ENCODE measurements around the gene RAB8B.
"Not testable (repeated sequence)": the region's sequence is repeated elsewhere in the genome, so short reads cannot be mapped to it uniquely, and the experiment has no call there.

Gene RAB8B

DNA sequence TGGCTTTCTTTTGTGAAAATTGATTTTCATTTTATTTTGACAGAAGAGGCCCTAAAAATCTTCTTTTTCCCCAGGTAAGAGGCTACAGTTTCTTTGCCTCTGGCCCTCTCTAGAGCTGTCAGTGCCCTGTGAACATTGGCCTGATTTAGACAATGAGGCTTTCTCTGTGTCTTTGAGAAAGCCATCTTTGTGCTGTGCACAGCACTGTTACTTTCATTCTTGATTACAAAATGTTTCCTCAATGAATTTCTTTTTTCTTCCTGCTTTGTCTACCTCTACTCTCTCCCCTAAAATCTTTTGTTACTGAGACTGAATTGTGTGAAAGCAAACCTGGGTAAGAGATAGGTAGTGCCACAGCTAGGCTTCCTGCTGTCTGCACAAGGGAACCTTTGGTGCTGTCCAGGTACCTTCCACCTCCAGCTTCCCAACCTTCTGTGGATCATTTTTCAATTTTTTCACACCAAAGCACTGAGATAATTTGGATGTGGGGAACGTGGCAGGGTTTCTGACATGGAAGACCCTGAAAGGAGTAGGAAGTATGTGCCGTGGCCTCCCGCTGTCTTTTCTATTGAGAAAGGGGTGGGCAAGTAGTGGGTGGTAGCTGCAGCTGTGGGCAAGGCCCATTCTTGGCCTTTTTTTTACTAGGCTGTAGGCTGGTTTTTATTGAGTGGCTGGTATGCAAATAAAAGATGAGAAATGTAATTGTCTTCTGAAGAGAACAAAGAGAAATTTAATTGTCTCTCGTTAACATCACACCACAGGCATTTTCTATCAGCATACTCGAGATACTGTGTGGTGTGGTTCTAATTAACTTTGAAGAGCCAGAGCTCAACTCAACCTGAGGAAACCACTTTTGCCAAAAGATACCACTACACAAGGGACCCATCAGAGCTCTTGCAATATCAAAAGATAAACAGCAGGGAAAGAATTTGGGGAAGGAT is 21.0 kb downstream of the RAB8B start:
- no peak for DNase-seq (ENCODE audit: low read depth)

DNA sequence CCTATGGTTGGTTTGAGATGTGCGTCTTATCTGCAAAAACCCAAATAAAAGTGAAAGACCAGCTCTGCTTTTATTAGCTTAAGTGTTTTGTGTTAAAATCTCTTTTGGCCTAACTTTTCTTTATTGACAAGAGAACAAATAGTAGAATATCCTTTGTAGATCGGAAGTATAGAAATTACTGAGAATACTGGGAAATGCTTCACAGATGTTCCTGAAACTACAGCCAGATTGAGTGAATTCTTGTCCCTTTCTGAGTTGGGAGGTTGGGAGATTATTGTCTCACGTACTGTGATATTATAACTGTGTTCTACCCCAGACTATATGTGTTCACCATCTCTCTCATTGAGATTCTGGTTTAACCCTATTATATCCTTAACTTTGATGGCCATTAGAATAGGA is 21.7 kb downstream of the RAB8B start:
- DNase-seq (ENCODE audit: low read depth): no peak

- no peak for DNase-seq (ENCODE audit: low read depth)
Measured at GRCh38 chr15:63211549-63211948, 22.1 kb downstream of the RAB8B start.

- DNase-seq (ENCODE audit: low read depth): no peak
Measured at GRCh38 chr15:63212050-63213004, 22.9 kb downstream of the RAB8B start.

- no peak for DNase-seq (ENCODE audit: low read depth)
Measured at GRCh38 chr15:63218100-63218808, 28.8 kb downstream of the RAB8B start.

DNA sequence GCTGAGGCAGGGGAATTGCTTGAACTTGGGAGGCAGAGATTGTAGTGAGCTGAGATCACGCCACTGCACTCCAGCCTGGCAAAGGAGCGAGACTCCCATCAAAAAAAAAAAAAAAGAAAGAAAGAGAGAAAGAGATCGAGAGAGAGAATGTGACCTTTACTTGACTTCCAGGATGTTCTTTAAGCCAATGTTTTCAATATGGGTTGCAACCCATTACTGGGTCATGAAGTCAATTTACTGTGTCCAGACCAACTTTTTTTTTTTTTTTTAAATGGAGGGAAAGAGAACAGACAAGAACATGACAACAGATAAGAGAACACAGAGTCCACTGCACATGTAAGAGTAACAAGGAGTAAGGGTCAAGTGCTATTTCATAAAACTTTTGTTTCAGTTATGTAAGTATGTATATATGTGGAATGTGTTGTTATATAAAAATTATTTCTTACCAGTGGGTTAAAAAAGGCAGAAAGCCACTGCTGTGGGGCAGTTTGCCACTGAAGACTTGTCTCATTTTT is 29.8 kb downstream of the RAB8B start:
- DNase-seq (ENCODE audit: low read depth): no peak

- DNase-seq (ENCODE audit: low read depth): no peak
Measured at GRCh38 chr15:63221346-63221745, 31.9 kb downstream of the RAB8B start.

DNA sequence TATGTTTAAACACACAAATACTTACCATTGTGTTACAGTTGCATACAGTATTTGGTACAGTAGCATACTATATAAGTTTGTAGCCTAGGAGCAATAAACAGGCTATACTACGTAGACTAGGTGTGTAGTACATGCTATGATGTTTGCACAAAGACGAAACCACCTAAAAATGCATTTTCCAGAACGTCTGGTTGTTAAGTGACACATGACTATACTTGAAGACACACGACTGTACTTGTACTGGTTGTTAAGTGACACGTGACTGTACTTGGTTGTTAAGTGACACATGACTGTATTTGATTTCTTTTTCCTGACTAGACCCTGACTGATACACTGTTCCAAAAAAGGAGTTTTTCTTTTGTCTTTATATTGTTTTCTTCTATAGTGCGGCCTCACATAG is 34.1 kb downstream of the RAB8B start:
- DNase-seq (ENCODE audit: low read depth): no peak

GRCh38 chr15:63225381-63225780 is 36.0 kb downstream of the RAB8B start:
- DNase-seq (ENCODE audit: low read depth): no peak

DNA sequence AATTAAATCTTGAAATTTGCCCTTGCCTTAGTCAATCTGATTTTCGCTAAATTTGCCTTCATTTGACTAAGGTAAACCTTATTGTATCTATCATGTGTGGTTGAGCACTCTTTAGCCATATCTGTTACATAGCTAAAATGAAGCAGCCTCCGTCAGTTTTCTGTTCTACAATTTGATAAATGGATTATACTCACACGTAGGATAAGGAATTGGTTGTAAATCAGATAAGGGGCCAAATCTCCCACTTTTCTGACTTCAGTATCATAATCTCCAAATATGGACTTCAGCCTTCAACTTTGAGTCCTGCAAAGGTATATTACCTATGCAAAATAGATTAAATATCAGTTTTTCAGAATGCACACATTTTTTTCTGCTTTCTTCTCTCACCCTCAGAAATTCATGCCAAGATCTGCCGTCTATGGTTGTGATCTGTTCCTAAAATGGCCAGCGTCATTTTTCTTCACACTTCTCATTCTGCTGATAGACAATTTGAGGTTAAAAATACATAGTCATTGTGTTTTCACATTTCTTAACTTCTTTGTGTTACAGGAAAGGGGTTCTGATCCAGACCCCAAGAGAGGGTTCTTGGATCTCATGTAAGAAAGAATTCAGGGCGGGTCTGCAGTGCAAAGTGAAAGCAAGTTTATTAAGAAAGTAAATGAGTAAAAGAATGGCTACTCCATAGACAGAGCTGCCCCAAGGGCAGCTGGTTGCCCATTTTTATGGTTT is 36.9 kb downstream of the RAB8B start:
- DNase-seq (ENCODE audit: low read depth): no peak

GRCh38 chr15:63226966-63227401 is 37.6 kb downstream of the RAB8B start:
- no peak for DNase-seq (ENCODE audit: low read depth)

GRCh38 chr15:63227689-63228088 is 38.3 kb downstream of the RAB8B start:
- DNase-seq (ENCODE audit: low read depth): no peak

- no peak for DNase-seq (ENCODE audit: low read depth)
Measured at GRCh38 chr15:63231206-63231605, 41.8 kb downstream of the RAB8B start.

GRCh38 chr15:63231706-63232105 is 42.3 kb downstream of the RAB8B start:
- no peak for DNase-seq (ENCODE audit: low read depth)

GRCh38 chr15:63232405-63232804 is 43.0 kb downstream of the RAB8B start:
- DNase-seq (ENCODE audit: low read depth): no peak

GRCh38 chr15:63232943-63233342 is 43.5 kb downstream of the RAB8B start:
- no peak for DNase-seq (ENCODE audit: low read depth)

DNA sequence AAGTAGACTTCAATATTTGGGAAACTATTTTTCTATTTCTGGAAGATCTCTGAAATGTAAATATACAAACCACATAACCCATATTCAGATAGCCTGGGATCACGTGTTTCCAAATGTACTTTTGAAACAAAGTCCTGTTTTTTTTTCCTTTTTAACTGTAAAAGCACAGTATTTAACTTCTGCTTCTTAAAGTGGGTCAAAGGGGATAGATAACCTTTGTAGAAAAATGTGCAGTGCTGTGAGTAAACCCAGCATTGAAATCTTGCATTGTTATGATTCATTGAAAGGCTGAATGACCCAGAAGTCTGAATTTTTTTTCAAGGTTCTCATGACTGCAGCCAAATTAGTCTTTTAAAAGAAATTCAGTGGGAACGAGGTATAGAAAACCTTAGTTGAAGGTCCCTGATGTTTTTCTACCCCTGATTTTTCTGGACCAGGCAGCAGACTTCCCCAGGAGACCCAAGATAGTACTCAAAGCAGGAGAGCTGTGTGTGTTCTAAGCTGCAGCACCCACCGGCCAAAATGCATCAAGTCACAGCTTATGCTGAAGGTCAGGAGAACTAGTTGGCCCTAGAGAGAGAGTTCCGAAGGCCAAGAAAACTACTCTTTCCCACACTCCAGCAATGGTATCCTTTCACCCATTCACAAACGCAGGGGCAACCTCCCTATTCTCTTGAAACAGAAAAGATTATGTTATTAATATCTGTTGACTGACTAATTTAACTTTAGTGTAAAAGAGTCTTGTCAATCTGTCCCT is 44.4 kb downstream of the RAB8B start:
- DNase-seq (ENCODE audit: low read depth): no peak

GRCh38 chr15:63234451-63234870 is 45.1 kb downstream of the RAB8B start:
- DNase-seq (ENCODE audit: low read depth): no peak

DNA sequence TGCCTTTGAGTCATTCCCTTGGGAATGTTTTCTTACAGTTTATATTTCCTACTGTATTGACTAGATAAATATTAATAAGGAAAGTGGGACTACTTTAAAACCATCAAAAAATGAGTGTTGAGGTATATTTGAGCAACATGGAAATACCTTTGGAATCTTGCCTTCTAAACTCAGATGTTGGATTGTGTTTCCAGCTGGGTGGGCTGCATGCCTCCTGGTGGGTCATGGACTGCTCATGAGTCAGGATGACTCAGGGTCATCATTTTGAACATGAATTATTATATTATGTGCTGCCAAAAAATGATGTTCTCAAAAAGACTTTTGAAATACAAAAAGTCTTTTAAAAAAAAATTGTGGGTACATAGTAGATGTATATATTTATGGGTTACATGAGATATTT is 46.9 kb downstream of the RAB8B start:
- no peak for DNase-seq (ENCODE audit: low read depth)

- DNase-seq (ENCODE audit: low read depth): not testable (repeated sequence)
Measured at GRCh38 chr15:63237086-63237485, 47.7 kb downstream of the RAB8B start.

Data from stimulated activated CD8-positive, alpha-beta memory T cell treated with anti-CD3 and anti-CD28 coated beads, Interleukin-12 subunit alpha, Interleukin-12 subunit beta, amount 100 ng/mL, for 4 hours (primary cell).